Epithelial cell of proximal tubule (primary cell): ENCODE measurements around the gene ZBTB47. TPM values are rescaled to one million over a fixed set of nuclear protein-coding genes. Genes with fewer than 3 reads are reported as not detected.

Experiments used
- DNase-seq: peaks from one replicate; pipeline ENCODE4 v3.0.0-alpha.2; 2011; ENCODE audit warnings: low read depth
- H3K4me3 ChIP-seq: 2 replicates; pipeline ENCODE4 v1.5.1; 2011; ENCODE audit warnings: low read depth, mild to moderate bottlenecking, low read length
- CTCF ChIP-seq: conservative IDR thresholded peaks from 2 replicates; pipeline ENCODE4 v1.5.1; 2012; ENCODE audit warnings: low read depth, mild to moderate bottlenecking, low read length
- total RNA-seq: library from RNA; depleted of rRNA; stranded (reverse); fragments of >200 nt; gene quantifications from 2 replicates; pipeline ENCODE4 v1.2.3, GENCODE V29; 2015

ZBTB47 gene
- total RNA-seq, 1 donor from 2014 or later: 5.6 TPM

GRCh38 chr3:42703695-42704025 lies 50.2 kb downstream of the ZBTB47 start:
- TF ChIP-seq CTCF: no peak
- DNase-seq: no peak
- no peak overlapping the region for H3K4me3 ChIP-seq

DNA sequence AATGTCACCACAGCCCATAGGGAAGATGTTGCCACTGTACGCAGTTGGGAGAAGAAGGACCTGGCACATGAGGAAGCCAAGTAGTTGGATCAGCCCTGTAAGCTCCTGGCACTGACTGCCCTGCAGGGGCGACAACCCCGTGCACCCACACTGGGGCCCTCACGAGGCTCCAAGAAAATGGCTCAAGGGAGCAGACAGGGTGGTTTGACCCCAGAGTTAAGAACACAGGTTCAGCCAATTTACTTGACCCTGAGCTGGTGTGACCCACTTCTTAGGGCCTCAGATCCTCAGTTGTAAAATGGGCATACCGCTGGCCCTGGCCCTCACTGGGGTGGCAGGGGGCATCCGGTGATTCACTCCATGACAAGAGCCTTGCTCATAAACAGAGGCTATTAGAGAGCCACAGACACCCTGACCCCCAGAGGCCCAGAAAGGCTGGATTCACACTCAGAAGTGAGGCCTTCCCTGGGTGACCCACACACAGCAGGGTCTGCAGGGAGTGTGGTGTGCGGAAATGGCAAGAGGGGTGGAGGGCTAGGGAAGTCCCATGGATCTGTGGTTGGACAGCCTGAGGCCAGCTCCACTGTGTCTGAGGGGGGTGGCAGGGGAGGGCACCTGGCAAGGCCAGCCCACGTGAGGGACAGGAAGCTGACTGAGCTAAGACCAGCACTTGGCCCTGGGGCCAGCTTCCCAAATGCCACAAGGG lies 50.8 kb downstream of the ZBTB47 start:
- no peak for TF ChIP-seq CTCF
- DNase-seq: no peak
- H3K4me3 ChIP-seq: no peak overlapping the region

DNA sequence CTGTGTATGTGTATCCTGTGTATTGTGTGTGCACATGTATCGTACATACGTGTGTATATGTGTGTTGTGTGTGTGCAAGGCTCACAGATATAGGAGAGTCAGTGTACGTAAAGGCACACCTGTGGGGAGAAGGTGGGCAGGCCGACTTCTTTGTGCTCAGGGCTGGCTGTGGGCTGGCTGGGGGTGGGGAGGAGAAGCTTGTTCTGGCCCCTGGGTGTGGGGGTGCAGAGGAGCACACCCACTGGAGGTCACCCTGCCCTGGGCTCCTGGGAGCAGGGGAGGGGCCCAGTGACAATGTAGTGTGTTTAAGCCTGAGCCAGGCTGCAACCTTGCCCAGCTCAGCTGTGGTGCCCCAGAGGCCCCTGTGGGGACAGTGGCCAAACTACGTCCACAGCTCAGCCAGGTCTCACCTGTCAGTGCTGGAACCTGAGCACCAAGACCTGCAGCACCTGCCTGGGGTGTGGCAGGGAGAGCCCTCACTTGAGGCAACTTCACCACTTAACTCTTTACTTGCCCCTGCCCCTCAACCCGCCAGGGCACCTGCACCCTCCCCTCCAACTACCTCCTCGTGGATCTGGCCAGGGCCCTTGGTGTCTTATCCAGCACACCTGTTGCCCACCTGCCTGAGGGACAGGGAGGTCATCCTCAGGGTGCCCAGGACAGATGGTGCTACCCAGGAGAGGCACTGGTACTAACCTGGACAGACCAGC lies 51.7 kb downstream of the ZBTB47 start:
- H3K4me3 ChIP-seq: no peak overlapping the region
- no peak for DNase-seq
- TF ChIP-seq CTCF: no peak

DNA sequence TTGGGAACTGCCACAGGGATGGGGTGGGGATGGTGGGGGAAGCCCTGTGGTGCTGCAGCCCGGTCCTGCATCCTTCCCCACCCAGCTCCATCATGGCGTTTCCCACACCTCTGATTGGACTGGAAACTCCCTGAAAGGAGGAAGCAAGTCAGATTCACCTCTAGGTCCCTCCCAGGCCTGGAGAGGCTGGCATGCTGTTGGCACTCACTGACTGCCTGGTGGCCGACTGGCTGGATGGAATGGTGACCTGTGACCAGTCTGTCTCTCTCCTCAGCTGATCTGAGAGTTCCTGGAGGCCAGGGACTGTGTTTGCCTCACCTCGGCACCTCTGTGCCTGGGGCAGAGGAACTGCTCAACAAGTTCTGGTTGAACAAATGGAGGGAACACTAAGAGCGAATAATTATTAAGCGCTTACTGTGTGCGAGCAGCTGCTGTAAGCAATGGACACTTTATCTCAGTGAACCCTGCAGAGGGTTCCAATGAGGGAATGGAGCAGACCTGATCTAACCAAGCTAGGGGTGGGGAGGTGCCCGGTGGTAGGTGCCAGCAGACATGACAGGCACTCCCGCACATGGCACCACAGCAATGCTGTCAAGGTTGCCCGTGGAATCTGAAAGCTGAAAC lies 52.6 kb downstream of the ZBTB47 start:
- no peak for DNase-seq
- TF ChIP-seq CTCF: no peak
- H3K4me3 ChIP-seq: no peak overlapping the region

DNA sequence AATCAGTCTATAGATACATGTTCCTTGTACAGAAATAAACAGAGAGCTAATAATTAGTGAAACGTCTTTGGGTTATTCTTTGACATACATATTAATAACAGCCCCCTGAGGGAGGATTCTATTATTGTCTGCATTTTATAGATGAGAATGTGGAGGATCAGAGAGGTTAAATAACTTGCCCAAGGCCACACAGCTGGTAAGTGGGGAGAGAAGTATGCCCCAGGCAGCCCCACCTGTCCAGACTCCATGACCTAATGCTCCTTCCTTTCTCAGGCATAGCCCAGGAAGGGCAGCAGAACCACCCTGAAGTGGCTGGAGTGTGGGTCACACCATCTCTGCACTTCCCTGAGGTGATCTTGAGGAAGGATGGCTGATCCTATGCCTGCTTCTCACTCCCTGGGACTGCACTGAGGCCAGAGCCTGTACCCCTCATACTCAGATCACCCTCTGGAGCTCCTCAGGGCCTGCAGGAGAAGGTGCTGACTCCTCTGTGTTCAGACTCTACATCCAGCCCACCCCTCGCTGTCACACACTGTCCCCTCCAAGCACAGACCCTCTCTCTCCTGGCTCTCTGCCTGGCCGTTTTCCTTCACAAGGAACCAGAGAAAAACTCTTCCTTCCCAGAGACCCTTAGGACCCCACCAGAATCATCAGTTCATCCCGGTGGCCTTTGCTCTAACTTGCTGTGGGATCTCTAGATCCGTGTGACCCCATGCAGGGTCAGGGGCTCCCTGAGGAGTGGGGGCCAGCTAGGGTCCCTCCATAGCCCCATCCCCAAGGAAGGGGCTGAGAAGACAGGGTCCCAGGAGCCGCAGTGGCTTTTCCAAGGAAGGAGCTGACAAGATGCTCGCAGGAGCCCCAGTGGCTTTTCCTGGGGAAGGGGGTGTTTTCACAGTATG lies 53.5 kb downstream of the ZBTB47 start:
- TF ChIP-seq CTCF: no peak
- DNase-seq: no peak

DNA sequence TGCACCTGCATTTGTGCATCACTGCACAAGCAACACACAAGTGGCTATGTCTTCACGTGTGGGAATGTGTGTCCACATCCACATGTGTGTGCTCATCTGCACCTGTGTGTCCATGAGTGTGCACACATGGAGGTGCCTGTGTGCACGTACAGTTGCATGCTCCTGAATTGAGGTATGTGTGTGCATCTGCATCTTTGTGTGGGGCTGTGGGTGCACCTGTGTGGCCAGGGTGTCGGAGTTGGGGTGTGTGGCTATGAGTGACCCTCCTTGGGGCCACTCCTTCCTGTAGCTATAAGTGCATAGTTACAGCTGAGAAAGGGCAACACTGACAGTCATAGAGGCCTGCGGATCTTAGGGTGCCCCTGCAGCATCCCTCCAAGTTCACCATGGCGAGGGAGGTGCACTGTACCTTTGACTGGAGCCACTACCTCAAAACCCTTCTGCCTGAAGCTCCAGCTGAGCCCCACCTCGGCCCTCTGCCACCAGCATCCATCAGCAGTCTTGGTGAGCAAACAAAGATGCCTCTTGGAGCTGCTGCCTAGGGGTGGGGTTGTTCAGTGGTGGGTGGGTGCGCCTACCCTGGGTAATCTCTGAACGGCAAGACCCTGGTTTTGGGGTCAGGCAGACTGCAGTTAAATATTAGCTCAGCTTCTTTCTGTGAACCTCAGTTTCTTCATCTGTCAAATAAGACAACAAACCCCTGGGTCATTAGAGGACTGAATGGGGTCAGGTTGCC lies 54.3 kb downstream of the ZBTB47 start:
- H3K4me3 ChIP-seq: no peak overlapping the region
- TF ChIP-seq CTCF: no peak
- no peak for DNase-seq

More for the DNA sequence above, 53.5 kb downstream of the ZBTB47 start:
- H3K4me3 ChIP-seq: no peak overlapping the region
